CD4-positive, alpha-beta T cell (primary cell): ENCODE measurements around the gene IQGAP2. TPM values are rescaled to one million over a fixed set of nuclear protein-coding genes. Genes with fewer than 3 reads are reported as not detected.

Experiments
- ATAC-seq: fragments of 200-7000 bp; cut with Tn5 transposase; one replicate; pipeline ENCODE4 v1.10.0; 2022; ENCODE audit warnings: mild to moderate bottlenecking; ENCODE audit not compliant: poor library complexity
- CTCF ChIA-PET: fragments of 350-600 bp; sonication (Branson Sonifier 250); formaldehyde crosslinking; loops from one replicate; lab custom pipeline; 2021; ENCODE audit warnings: antibody characterized with exemption, inconsistent platforms; lab: Charles Lee
- POLR2A ChIA-PET: fragments of 350-600 bp; sonication (Branson Sonifier 250); formaldehyde crosslinking; loops from one replicate; lab custom pipeline; 2021; ENCODE audit warnings: antibody characterized with exemption, inconsistent platforms; lab: Charles Lee
- DNase-seq, 14 experiments: peaks; one replicate each; pipeline ENCODE4 v3.0.0-alpha.2; 2013 to 2020; ENCODE audit warnings: mixed read lengths in 2 of 14
- H3K27ac ChIP-seq, 2 donors: one replicate each; pipeline versions ENCODE4 v1.5.1 to v1.7.0; 2013; ENCODE audit warnings: low read length in 2 of 2, low read depth in 1 of 2, mild to moderate bottlenecking in 1 of 2
- H3K27me3 ChIP-seq, 2 experiments: 1 replicate in 1 of 2; 2 replicates in 1 of 2; pipeline versions ENCODE4 v1.6.1 to v1.7.0; 2013; ENCODE audit warnings: low read length in 2 of 2, control low read depth in 1 of 2, mild to moderate bottlenecking in 1 of 2, moderate library complexity in 1 of 2; ENCODE audit not compliant: insufficient read depth in 2 of 2, control insufficient read depth in 1 of 2
- H3K36me3 ChIP-seq: one replicate; pipeline ENCODE4 v1.6.1; 2013; ENCODE audit warnings: low read length, control low read depth; ENCODE audit not compliant: insufficient read depth
- H3K4me1 ChIP-seq: one replicate; pipeline ENCODE4 v1.6.1; 2013; ENCODE audit warnings: low read length, control low read depth; ENCODE audit not compliant: insufficient read depth
- H3K4me3 ChIP-seq: one replicate; pipeline ENCODE4 v1.5.1; 2013; ENCODE audit warnings: mild to moderate bottlenecking, low read length, moderate library complexity
- H3K9me3 ChIP-seq, 2 experiments: 1 replicate in 1 of 2; 2 replicates in 1 of 2; pipeline versions ENCODE4 v1.6.1 to v1.7.0; 2013; ENCODE audit warnings: low read length in 2 of 2, mild to moderate bottlenecking in 2 of 2, control low read depth in 1 of 2, moderate library complexity in 1 of 2; ENCODE audit not compliant: control insufficient read depth in 1 of 2, insufficient read depth in 1 of 2
- H3K27ac Mint-ChIP-seq: one replicate; pipeline ENCODE4 v1.8.0; 2020; ENCODE audit warnings: mixed read lengths
- H3K27me3 Mint-ChIP-seq: one replicate; pipeline ENCODE4 v1.8.0; 2021; ENCODE audit warnings: mixed read lengths
- H3K36me3 Mint-ChIP-seq: one replicate; pipeline ENCODE4 v1.8.0; 2021; ENCODE audit warnings: low read depth, mixed read lengths
- H3K4me1 Mint-ChIP-seq: one replicate; pipeline ENCODE4 v1.8.0; 2021; ENCODE audit warnings: low read depth, mixed read lengths
- H3K4me3 Mint-ChIP-seq: one replicate; pipeline ENCODE4 v1.8.0; 2020; ENCODE audit warnings: mild to moderate bottlenecking, mixed read lengths
- H3K9me3 Mint-ChIP-seq: one replicate; pipeline ENCODE4 v1.8.0; 2020; ENCODE audit warnings: mixed read lengths
- intact Hi-C, 2 experiments: fragments of 100-400 bp; cut with DNase I in 1 of 2; cut with micrococcal nuclease in 1 of 2; formaldehyde crosslinking; loops; one replicate each; pipeline versions ENCODE4 v1.15.1 to v1.9.0; 2023 to 2025; cut with DNase I, micrococcal nuclease
- total RNA-seq, 174 experiments: library from RNA in 2 of 174; stranded (reverse) in 2 of 174; gene quantifications; one replicate each; pipeline ENCODE4 v1.2.3 and lab custom pipeline; 2021 to 2026
- TF ChIP-seq, protein P1 (sequence below): fragments of 200-600 bp; IDR thresholded peaks from one replicate; pipeline ENCODE4 v1.8.0; 2022; ENCODE audit warnings: antibody characterized with exemption, mild to moderate bottlenecking

IQGAP2 gene
- total RNA-seq, 2 experiments from 2014 or later: 58.8 TPM

DNA sequence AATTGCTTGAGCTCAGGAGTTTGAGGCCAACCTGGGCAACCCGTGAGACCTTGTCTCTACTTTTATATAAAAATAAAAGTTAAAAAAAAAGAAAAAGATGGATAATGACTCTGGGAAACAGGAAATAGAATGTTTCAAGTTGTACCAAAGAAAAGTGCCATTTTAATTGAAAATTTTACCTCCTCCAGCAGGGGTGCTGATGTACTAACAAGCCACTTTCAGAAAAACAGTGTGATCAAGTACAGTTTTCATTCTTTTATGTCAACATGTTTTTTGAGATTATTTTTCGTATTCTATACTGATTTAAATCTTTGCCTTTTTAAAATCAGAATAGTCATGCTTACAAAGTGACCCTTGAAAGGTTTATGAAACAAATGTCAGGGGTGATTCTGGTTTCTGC, 343.6 kb downstream of the IQGAP2 start:
- H3K27me3 ChIP-seq: no peaks in the 10 kb centered on the region
- TF ChIP-seq, protein P1, sequence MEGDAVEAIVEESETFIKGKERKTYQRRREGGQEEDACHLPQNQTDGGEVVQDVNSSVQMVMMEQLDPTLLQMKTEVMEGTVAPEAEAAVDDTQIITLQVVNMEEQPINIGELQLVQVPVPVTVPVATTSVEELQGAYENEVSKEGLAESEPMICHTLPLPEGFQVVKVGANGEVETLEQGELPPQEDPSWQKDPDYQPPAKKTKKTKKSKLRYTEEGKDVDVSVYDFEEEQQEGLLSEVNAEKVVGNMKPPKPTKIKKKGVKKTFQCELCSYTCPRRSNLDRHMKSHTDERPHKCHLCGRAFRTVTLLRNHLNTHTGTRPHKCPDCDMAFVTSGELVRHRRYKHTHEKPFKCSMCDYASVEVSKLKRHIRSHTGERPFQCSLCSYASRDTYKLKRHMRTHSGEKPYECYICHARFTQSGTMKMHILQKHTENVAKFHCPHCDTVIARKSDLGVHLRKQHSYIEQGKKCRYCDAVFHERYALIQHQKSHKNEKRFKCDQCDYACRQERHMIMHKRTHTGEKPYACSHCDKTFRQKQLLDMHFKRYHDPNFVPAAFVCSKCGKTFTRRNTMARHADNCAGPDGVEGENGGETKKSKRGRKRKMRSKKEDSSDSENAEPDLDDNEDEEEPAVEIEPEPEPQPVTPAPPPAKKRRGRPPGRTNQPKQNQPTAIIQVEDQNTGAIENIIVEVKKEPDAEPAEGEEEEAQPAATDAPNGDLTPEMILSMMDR: no peak
- H3K27ac ChIP-seq: no peak overlapping the region
- no peak for ATAC-seq
- CTCF ChIA-PET: no interaction called here
- POLR2A ChIA-PET: interaction anchor here (0.6 kb wide), 1 partner anchor 860 kb away, joined by 3 read pairs; no protein-coding TSS in a partner anchor
- Mint-ChIP-seq H3K4me3 (no peak overlapping the region), H3K27ac (no peak overlapping the region), H3K4me1 (no peaks in the 10 kb centered on the region), H3K36me3 (no peaks in the 10 kb centered on the region), H3K27me3 (peaks cover 9% of the 10 kb centered on the region), H3K9me3 (no peaks in the 10 kb centered on the region)
- no peak for DNase-seq
- H3K36me3 ChIP-seq: no peaks in the 10 kb centered on the region
- intact Hi-C loops: no loop called here
- no peaks in the 10 kb centered on the region for H3K9me3 ChIP-seq
- H3K4me3 ChIP-seq: no peak overlapping the region
- no peaks in the 10 kb centered on the region for H3K4me1 ChIP-seq

DNA sequence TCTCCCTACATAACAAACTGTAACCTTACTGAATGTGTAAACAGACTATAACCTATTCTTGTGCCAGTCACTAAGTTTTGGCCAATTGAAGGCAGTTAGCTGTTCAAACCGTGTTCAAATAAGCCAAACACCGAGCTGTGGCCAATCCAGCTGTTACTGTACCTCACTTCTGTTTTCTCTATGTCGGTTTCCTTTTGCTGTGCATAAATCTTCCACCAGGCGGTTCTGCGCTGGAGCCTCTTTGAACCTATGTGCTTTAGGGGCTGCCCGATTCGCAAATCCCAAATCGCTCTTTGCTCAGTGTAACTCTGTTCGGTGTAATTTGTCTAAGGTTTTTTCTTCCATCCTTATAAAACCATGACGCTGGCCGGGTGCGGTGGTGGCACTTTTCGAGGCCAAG, 344.6 kb downstream of the IQGAP2 start:
- peaks cover 9% of the 10 kb centered on the region for H3K27me3 Mint-ChIP-seq
- POLR2A ChIA-PET: no interaction called here
- Histone ChIP-seq H3K36me3 (no peaks in the 10 kb centered on the region), H3K9me3 (no peaks in the 10 kb centered on the region), H3K4me3 (no peak overlapping the region), H3K27me3 (no peaks in the 10 kb centered on the region), H3K27ac (no peak overlapping the region), H3K4me1 (no peaks in the 10 kb centered on the region)
- CTCF ChIA-PET: no interaction called here
- intact Hi-C loops: no loop called here
- no peak overlapping the region for H3K4me3 Mint-ChIP-seq
- H3K9me3 Mint-ChIP-seq: no peaks in the 10 kb centered on the region
- no peak overlapping the region for H3K27ac Mint-ChIP-seq
- DNase-seq (no peak), ATAC-seq (no peak)
- TF ChIP-seq, protein P1: no peak
- H3K36me3 Mint-ChIP-seq: no peaks in the 10 kb centered on the region
- no peaks in the 10 kb centered on the region for H3K4me1 Mint-ChIP-seq

DNA sequence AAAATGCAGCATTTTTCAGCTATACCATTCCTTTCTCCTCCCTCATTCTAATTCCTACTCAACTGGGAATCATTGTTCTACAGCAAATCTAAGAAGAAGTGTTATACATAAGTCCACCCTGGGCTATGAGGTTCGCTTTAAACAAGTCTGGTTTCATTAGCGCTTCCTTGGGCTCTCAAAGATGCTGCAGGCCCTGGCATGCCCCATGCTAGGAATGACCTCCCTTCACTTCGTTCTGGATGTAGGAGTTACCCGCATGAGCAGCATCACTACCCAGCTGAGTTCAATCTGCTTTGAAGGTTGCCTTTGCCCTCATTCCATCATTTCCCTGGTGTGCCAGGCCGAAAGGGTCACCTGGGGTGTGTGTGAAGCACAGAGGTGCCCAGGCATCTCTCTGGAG, 348.2 kb downstream of the IQGAP2 start:
- H3K36me3 ChIP-seq: no peaks in the 10 kb centered on the region
- H3K36me3 Mint-ChIP-seq: no peaks in the 10 kb centered on the region
- CTCF ChIA-PET: no interaction called here
- H3K27ac Mint-ChIP-seq: no peak overlapping the region
- no peaks in the 10 kb centered on the region for H3K27me3 ChIP-seq
- H3K27me3 Mint-ChIP-seq: peaks cover 9% of the 10 kb centered on the region
- H3K4me1 ChIP-seq: no peaks in the 10 kb centered on the region
- DNase-seq (no peak), ATAC-seq (no peak)
- no peaks in the 10 kb centered on the region for H3K9me3 ChIP-seq
- no peak overlapping the region for H3K4me3 Mint-ChIP-seq
- intact Hi-C loops: no loop called here
- POLR2A ChIA-PET: no interaction called here
- H3K4me1 Mint-ChIP-seq: no peaks in the 10 kb centered on the region
- no peak overlapping the region for H3K4me3 ChIP-seq
- H3K9me3 Mint-ChIP-seq: no peaks in the 10 kb centered on the region
- TF ChIP-seq, protein P1: no peak
- no peak overlapping the region for H3K27ac ChIP-seq
